ENCODE data around the gene IDH3A. TPM values are rescaled to one million over a fixed set of nuclear protein-coding genes. Genes with fewer than 3 reads are reported as not detected.

The IDH3A gene
- total RNA-seq, 1 experiment from 2014 or later = 67.3 TPM

DNA sequence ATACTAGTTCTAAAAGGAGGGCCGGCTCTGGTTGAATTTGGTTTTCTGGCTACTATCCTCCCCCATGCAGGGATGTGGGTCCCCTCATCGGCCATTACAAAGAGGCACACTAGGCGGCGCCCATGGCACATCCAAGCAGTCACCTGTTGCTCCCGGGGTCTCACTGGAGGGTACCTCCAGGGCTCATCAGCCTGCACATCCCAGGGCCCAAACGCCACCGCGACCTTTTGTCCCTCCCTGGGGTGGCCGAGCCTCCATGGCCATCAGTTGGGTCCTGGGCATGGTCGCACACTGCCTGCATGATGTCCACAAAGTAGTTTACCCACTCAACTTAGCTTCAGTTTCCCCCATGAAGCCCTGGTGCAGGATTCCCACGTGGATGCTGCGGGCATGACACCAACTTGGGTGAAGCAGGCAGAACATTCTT lies 28.3 kb downstream of the IDH3A start:
- intact Hi-C loops (cut with micrococcal nuclease; ENCODE audit: unreplicated experiment) = loop anchor here (1.0 kb wide), 2 partner anchors 18 to 64 kb away; no protein-coding TSS in a partner anchor
- DNase-seq = peak in 1 of 2 experiments; percentile 42
- H3K27me3 Mint-ChIP-seq (ENCODE audit: insufficient read depth, unreplicated experiment) = no peaks in the 10 kb centered on the region
- H3K9me3 ChIP-seq = no peaks in the 10 kb centered on the region
- H3K36me3 ChIP-seq (ENCODE audit: control insufficient read depth, insufficient read depth, low read length) = no peaks in the 10 kb centered on the region
- H3K27ac Mint-ChIP-seq (ENCODE audit: unreplicated experiment) = no peak overlapping the region
- BruUV-seq (replicated peaks) = no TSS peak
- H3K36me3 Mint-ChIP-seq (ENCODE audit: insufficient read depth, unreplicated experiment) = no peaks in the 10 kb centered on the region
- no peak overlapping the region for H3K4me3 ChIP-seq (ENCODE audit: low read depth, low read length)
- no peaks in the 10 kb centered on the region for H3K4me1 Mint-ChIP-seq (ENCODE audit: low read depth, unreplicated experiment)
- no peaks in the 10 kb centered on the region for H3K9me3 Mint-ChIP-seq (ENCODE audit: unreplicated experiment)
- ChIA-PET POLR2A (no interaction called here), CTCF (interaction anchor here (1.0 to 2.0 kb wide), 2 partner anchors 18 to 65 kb away, joined by 3 to 6 read pairs; no protein-coding TSS in a partner anchor)
- H3K27me3 ChIP-seq (replicated peaks; ENCODE audit: control insufficient read depth, insufficient read depth, low read length) = no peaks in the 10 kb centered on the region
- no peak overlapping the region for H3K4me3 Mint-ChIP-seq (ENCODE audit: unreplicated experiment)
- H3K4me1 ChIP-seq = no peaks in the 10 kb centered on the region
- TF ChIP-seq, protein P1, sequence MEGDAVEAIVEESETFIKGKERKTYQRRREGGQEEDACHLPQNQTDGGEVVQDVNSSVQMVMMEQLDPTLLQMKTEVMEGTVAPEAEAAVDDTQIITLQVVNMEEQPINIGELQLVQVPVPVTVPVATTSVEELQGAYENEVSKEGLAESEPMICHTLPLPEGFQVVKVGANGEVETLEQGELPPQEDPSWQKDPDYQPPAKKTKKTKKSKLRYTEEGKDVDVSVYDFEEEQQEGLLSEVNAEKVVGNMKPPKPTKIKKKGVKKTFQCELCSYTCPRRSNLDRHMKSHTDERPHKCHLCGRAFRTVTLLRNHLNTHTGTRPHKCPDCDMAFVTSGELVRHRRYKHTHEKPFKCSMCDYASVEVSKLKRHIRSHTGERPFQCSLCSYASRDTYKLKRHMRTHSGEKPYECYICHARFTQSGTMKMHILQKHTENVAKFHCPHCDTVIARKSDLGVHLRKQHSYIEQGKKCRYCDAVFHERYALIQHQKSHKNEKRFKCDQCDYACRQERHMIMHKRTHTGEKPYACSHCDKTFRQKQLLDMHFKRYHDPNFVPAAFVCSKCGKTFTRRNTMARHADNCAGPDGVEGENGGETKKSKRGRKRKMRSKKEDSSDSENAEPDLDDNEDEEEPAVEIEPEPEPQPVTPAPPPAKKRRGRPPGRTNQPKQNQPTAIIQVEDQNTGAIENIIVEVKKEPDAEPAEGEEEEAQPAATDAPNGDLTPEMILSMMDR (IDR thresholded peaks at IDR 0.05; ENCODE audit: insufficient read depth in 1 of 2, low read depth in 1 of 2, low read length in 1 of 2, severe bottlenecking in 1 of 2, unreplicated experiment in 1 of 2) = peak; percentile 55 to 65

DNA sequence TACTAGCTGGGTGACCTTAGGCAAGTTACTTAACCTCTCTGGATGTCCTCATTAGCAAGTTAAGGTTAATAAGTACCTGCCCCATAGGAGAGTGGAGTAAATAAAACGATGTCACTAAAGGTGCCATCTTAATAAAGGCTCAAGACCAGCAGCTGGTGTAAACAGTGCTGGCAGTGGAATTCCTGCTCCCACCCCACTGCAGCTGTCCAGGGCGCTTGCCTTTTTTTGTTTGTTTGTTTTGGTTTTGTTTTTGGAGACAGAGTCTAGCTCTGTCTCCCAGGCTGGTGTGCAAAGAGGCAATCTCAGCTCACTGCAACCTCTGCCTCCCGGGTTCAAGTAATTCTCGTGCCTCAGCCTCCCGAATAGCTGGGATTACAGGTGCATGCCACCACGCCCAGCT lies 28.9 kb downstream of the IDH3A start:
- no peak overlapping the region for H3K4me3 Mint-ChIP-seq (ENCODE audit: unreplicated experiment)
- DNase-seq = no peak
- H3K9me3 Mint-ChIP-seq (ENCODE audit: unreplicated experiment) = no peaks in the 10 kb centered on the region
- Histone ChIP-seq H3K4me1 (no peaks in the 10 kb centered on the region), H3K36me3 (ENCODE audit: control insufficient read depth, insufficient read depth, low read length) (no peaks in the 10 kb centered on the region), H3K9me3 (no peaks in the 10 kb centered on the region), H3K27me3 (replicated peaks; ENCODE audit: control insufficient read depth, insufficient read depth, low read length) (no peaks in the 10 kb centered on the region), H3K4me3 (ENCODE audit: low read depth, low read length) (no peak overlapping the region)
- H3K36me3 Mint-ChIP-seq (ENCODE audit: insufficient read depth, unreplicated experiment) = no peaks in the 10 kb centered on the region
- ChIA-PET POLR2A (no interaction called here), CTCF (interaction anchor here (2.0 kb wide), 1 partner anchor 18 kb away, joined by 6 read pairs; no protein-coding TSS in a partner anchor)
- H3K4me1 Mint-ChIP-seq (ENCODE audit: low read depth, unreplicated experiment) = no peaks in the 10 kb centered on the region
- TF ChIP-seq, protein P1 (IDR thresholded peaks at IDR 0.05; ENCODE audit: insufficient read depth in 1 of 2, low read depth in 1 of 2, low read length in 1 of 2, severe bottlenecking in 1 of 2, unreplicated experiment in 1 of 2) = no peak
- no peak overlapping the region for H3K27ac Mint-ChIP-seq (ENCODE audit: unreplicated experiment)
- H3K27me3 Mint-ChIP-seq (ENCODE audit: insufficient read depth, unreplicated experiment) = no peaks in the 10 kb centered on the region
- no TSS peak for BruUV-seq (replicated peaks)
- intact Hi-C loops (cut with micrococcal nuclease; ENCODE audit: unreplicated experiment) = no loop called here

DNA sequence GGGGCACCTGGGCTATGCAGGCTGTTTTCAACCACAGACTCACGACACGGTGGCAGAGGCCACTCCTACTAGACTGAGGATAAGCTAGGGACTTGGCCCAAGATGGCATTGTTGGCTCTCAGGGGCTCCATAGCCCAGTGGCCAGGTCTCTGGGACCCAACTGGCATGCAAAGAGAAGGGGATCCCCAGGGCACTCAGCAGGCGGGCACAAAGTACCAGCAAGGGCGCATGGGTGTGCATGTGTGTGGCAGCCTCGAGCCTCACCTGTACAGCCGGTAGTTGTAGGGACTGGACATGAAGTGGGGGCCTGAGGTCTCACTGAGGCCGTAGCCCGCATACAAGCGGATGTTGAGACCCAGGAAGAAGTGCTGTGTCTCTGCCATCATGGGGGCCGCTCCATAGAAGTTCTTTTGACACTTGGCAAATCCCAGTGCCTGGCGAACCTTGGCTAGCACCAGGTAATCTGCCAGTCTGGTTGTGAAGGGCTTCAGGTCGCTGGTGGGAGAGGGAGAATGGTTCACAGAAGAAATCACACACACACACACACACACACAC lies 30.2 kb downstream of the IDH3A start:
- CTCF ChIA-PET = interaction anchor here (2.0 kb wide), 1 partner anchor 17 kb away, joined by 6 read pairs; no protein-coding TSS in a partner anchor
- no peak overlapping the region for H3K27ac Mint-ChIP-seq (ENCODE audit: unreplicated experiment)
- TF ChIP-seq, protein P1 (IDR thresholded peaks at IDR 0.05; ENCODE audit: insufficient read depth in 1 of 2, low read depth in 1 of 2, low read length in 1 of 2, severe bottlenecking in 1 of 2, unreplicated experiment in 1 of 2) = no peak
- H3K27me3 ChIP-seq (replicated peaks; ENCODE audit: control insufficient read depth, insufficient read depth, low read length) = no peaks in the 10 kb centered on the region
- no peak overlapping the region for H3K4me3 Mint-ChIP-seq (ENCODE audit: unreplicated experiment)
- BruUV-seq (replicated peaks) = no TSS peak
- H3K36me3 ChIP-seq (ENCODE audit: control insufficient read depth, insufficient read depth, low read length) = no peaks in the 10 kb centered on the region
- no peaks in the 10 kb centered on the region for H3K4me1 ChIP-seq
- H3K36me3 Mint-ChIP-seq (ENCODE audit: insufficient read depth, unreplicated experiment) = no peaks in the 10 kb centered on the region
- intact Hi-C loops (cut with micrococcal nuclease; ENCODE audit: unreplicated experiment) = no loop called here
- POLR2A ChIA-PET = no interaction called here
- no peaks in the 10 kb centered on the region for H3K27me3 Mint-ChIP-seq (ENCODE audit: insufficient read depth, unreplicated experiment)
- no peak overlapping the region for H3K4me3 ChIP-seq (ENCODE audit: low read depth, low read length)
- no peaks in the 10 kb centered on the region for H3K9me3 ChIP-seq
- H3K4me1 Mint-ChIP-seq (ENCODE audit: low read depth, unreplicated experiment) = no peaks in the 10 kb centered on the region
- DNase-seq = no peak
- no peaks in the 10 kb centered on the region for H3K9me3 Mint-ChIP-seq (ENCODE audit: unreplicated experiment)
